22Rv1 (cell line): ENCODE results near the gene ALDH7A1.

Experiments
- ZFX ChIP-seq: fragments of 450-650 bp; IDR thresholded peaks from 2 replicates; pipeline ENCODE4 v1.6.1; 2017; ENCODE audit warnings: antibody characterized with exemption, borderline replicate concordance
- TF ChIP-seq, protein P1 (sequence below): fragments of 450-650 bp; IDR thresholded peaks from 2 replicates; pipeline ENCODE4 v1.5.1; 2017; ENCODE audit warnings: mild to moderate bottlenecking

DNA sequence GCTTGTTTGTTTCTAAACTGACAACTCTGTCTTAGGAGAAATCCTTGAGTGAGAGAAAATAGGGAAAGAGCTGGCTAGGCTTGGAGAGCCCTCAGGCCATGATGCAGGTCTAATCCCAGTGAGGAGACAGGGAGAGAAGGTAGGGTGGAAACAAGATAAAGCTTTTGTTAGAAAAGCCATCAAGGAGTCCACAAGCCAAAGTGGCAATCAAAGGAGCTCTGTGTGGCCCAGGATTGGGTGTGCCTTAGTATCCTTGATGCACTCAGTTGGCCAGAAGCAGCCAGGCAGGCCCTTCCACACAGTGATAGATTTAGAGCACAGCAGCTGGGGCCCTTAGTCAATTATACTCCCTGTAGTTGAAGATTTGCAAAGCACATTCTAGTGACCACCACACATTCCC is 73.9 kb downstream of the ALDH7A1 start:
- TF ChIP-seq, protein P1, sequence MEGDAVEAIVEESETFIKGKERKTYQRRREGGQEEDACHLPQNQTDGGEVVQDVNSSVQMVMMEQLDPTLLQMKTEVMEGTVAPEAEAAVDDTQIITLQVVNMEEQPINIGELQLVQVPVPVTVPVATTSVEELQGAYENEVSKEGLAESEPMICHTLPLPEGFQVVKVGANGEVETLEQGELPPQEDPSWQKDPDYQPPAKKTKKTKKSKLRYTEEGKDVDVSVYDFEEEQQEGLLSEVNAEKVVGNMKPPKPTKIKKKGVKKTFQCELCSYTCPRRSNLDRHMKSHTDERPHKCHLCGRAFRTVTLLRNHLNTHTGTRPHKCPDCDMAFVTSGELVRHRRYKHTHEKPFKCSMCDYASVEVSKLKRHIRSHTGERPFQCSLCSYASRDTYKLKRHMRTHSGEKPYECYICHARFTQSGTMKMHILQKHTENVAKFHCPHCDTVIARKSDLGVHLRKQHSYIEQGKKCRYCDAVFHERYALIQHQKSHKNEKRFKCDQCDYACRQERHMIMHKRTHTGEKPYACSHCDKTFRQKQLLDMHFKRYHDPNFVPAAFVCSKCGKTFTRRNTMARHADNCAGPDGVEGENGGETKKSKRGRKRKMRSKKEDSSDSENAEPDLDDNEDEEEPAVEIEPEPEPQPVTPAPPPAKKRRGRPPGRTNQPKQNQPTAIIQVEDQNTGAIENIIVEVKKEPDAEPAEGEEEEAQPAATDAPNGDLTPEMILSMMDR = no peak
- no peak for TF ChIP-seq ZFX
